ENCODE data around the gene GPATCH2L. TPM values are rescaled to one million over a fixed set of nuclear protein-coding genes. Genes with fewer than 3 reads are reported as not detected.

The GPATCH2L gene
- polyA plus RNA-seq, 1 experiment, result 23.6 TPM

- H3K27me3 ChIP-seq (ENCODE audit: control insufficient read depth, insufficient read depth, low read length), result no peaks in the 10 kb centered on the region
- H3K36me3 ChIP-seq (ENCODE audit: control insufficient read depth, insufficient read depth, low read length), result peaks cover 10% of the 10 kb centered on the region
- H3K4me3 ChIP-seq (ENCODE audit: low read depth, low read length), result no peak overlapping the region
- DNase-seq (ENCODE audit: low read depth), result no peak
- no peak for TF ChIP-seq CTCF (IDR thresholded peaks at IDR 0.05; ENCODE audit: insufficient read depth, low read depth, low read length)
- ChIA-PET POLR2A (no interaction called here), CTCF (no interaction called here)
Measured at GRCh38 chr14:76168531-76168930, 16.8 kb downstream of the GPATCH2L start.

- ChIA-PET POLR2A (no interaction called here), CTCF (no interaction called here)
- H3K36me3 ChIP-seq (ENCODE audit: control insufficient read depth, insufficient read depth, low read length), result peaks cover 10% of the 10 kb centered on the region
- no peak overlapping the region for H3K4me3 ChIP-seq (ENCODE audit: low read depth, low read length)
- DNase-seq (ENCODE audit: low read depth), result no peak
- TF ChIP-seq CTCF (IDR thresholded peaks at IDR 0.05; ENCODE audit: insufficient read depth, low read depth, low read length), result no peak
- H3K27me3 ChIP-seq (ENCODE audit: control insufficient read depth, insufficient read depth, low read length), result no peaks in the 10 kb centered on the region
Measured at GRCh38 chr14:76169776-76170175, 18.1 kb downstream of the GPATCH2L start.

- ChIA-PET POLR2A (no interaction called here), CTCF (interaction anchor here (0.6 to 0.9 kb wide), 3 partner anchors 8 to 212 kb away, joined by 3 to 6 read pairs (median 4); no protein-coding TSS in a partner anchor)
- no peaks in the 10 kb centered on the region for H3K27me3 ChIP-seq (ENCODE audit: control insufficient read depth, insufficient read depth, low read length)
- H3K36me3 ChIP-seq (ENCODE audit: control insufficient read depth, insufficient read depth, low read length), result peaks cover 10% of the 10 kb centered on the region
- TF ChIP-seq CTCF (IDR thresholded peaks at IDR 0.05; ENCODE audit: insufficient read depth, low read depth, low read length), result no peak
- H3K4me3 ChIP-seq (ENCODE audit: low read depth, low read length), result no peak overlapping the region
- no peak for DNase-seq (ENCODE audit: low read depth)
Measured at GRCh38 chr14:76174982-76175381, 23.3 kb downstream of the GPATCH2L start.

GRCh38 chr14:76175942-76176341, 24.2 kb downstream of the GPATCH2L start:
- peaks cover 10% of the 10 kb centered on the region for H3K36me3 ChIP-seq (ENCODE audit: control insufficient read depth, insufficient read depth, low read length)

GRCh38 chr14:76181546-76181945, 29.8 kb downstream of the GPATCH2L start:
- Histone ChIP-seq H3K36me3 (ENCODE audit: control insufficient read depth, insufficient read depth, low read length) (peaks cover 11% of the 10 kb centered on the region), H3K4me3 (ENCODE audit: low read depth, low read length) (no peak overlapping the region), H3K27me3 (ENCODE audit: control insufficient read depth, insufficient read depth, low read length) (no peaks in the 10 kb centered on the region)
- ChIA-PET CTCF (interaction anchor here (0.9 to 1.2 kb wide), 3 partner anchors 9 to 114 kb away, joined by 3 to 4 read pairs (median 4); no protein-coding TSS in a partner anchor), POLR2A (no interaction called here)
- DNase-seq (ENCODE audit: low read depth), result no peak
- 0 out of 2 replicates have a peak, but pooled peaks have one; percentile 14 for TF ChIP-seq CTCF (IDR thresholded peaks at IDR 0.05; ENCODE audit: insufficient read depth, low read depth, low read length)

More at GRCh38 chr14:76175942-76176341, 24.2 kb downstream of the GPATCH2L start:
- Histone ChIP-seq H3K27me3 (ENCODE audit: control insufficient read depth, insufficient read depth, low read length) (no peaks in the 10 kb centered on the region), H3K4me3 (ENCODE audit: low read depth, low read length) (no peak overlapping the region)
- ChIA-PET CTCF (interaction anchor here (0.9 kb wide), 1 partner anchor 211 kb away, joined by 4 read pairs; no protein-coding TSS in a partner anchor), POLR2A (no interaction called here)
- DNase-seq (ENCODE audit: low read depth), result no peak
- no peak for TF ChIP-seq CTCF (IDR thresholded peaks at IDR 0.05; ENCODE audit: insufficient read depth, low read depth, low read length)
